ENCODE measurements around the gene DST. TPM values are rescaled to one million over a fixed set of nuclear protein-coding genes. Genes with fewer than 3 reads are reported as not detected.

DST gene
- total RNA-seq, 1 experiment from 2014 or later, result 370 TPM

DNA sequence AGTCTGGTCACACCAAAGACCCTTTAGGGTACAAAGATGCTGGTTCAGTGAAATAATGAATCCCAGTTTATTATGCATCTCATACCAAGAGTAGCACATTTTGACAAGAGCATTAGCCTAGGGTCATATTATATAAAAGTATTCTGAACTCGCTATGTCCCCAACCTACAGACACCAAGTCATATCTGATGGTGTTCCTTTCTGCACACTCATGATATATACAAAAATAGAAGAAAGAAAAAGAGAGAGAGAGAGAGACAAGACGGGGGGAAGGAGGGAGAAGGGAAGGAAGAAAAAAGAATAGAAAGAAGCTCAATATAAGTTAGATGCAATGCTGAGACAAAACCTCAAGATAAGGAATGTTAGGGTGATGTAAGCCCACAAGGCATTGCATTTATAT, 131.1 kb downstream of the DST start:
- Mint-ChIP-seq H3K27me3 (ENCODE audit: insufficient read depth, unreplicated experiment) (no peaks in the 10 kb centered on the region), H3K4me3 (ENCODE audit: unreplicated experiment) (no peak overlapping the region), H3K36me3 (ENCODE audit: insufficient read depth, unreplicated experiment) (peaks cover 96% of the 10 kb centered on the region), H3K27ac (ENCODE audit: low read depth, unreplicated experiment) (no peak overlapping the region), H3K4me1 (ENCODE audit: insufficient read depth, unreplicated experiment) (peaks cover 6% of the 10 kb centered on the region), H3K9me3 (ENCODE audit: unreplicated experiment) (no peaks in the 10 kb centered on the region)
- intact Hi-C loops (cut with micrococcal nuclease), result no loop called here
- BruUV-seq (replicated peaks), result no TSS peak
- POLR2A ChIA-PET, result interaction anchor here (0.6 to 1.4 kb wide), 3 partner anchors 20 to 49 kb away, joined by 3 to 4 read pairs (median 3); no protein-coding TSS in a partner anchor
- CTCF ChIA-PET, result interaction anchor here (1.0 kb wide), 2 partner anchors 22 to 147 kb away, joined by 3 read pairs; no protein-coding TSS in a partner anchor
- TF ChIP-seq, protein P1, sequence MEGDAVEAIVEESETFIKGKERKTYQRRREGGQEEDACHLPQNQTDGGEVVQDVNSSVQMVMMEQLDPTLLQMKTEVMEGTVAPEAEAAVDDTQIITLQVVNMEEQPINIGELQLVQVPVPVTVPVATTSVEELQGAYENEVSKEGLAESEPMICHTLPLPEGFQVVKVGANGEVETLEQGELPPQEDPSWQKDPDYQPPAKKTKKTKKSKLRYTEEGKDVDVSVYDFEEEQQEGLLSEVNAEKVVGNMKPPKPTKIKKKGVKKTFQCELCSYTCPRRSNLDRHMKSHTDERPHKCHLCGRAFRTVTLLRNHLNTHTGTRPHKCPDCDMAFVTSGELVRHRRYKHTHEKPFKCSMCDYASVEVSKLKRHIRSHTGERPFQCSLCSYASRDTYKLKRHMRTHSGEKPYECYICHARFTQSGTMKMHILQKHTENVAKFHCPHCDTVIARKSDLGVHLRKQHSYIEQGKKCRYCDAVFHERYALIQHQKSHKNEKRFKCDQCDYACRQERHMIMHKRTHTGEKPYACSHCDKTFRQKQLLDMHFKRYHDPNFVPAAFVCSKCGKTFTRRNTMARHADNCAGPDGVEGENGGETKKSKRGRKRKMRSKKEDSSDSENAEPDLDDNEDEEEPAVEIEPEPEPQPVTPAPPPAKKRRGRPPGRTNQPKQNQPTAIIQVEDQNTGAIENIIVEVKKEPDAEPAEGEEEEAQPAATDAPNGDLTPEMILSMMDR (IDR thresholded peaks at IDR 0.05; ENCODE audit: unreplicated experiment), result no peak
- DNase-seq (ENCODE audit: unreplicated experiment), result no peak

DNA sequence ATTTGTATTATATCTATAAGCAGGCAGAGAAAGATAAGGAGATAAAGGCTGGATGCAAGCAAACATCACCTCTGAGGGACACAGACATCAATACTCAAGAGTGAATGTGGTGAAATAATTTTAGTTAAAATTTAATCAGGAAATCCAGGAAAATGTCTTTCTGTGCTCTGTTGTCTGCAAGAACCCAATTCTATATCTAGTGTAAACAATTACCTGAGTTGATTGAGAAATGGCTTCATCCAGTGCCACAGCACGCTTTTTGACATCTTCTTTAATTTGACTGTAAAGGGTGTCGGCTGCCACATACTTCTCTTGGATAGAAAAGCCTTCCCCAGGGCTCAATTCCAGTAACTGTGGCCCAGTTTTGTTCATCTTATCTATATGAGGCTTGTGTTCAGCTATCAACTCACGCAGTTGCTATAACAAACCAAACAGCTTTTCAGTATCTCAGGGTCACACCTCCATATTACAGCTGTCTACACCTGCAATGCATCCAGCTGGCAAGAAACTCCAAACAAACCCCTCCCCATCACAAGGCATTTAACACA, 131.6 kb downstream of the DST start:
- H3K9me3 Mint-ChIP-seq (ENCODE audit: unreplicated experiment), result no peaks in the 10 kb centered on the region
- intact Hi-C loops (cut with micrococcal nuclease), result no loop called here
- POLR2A ChIA-PET, result interaction anchor here (1.0 to 1.4 kb wide), 2 partner anchors 20 to 22 kb away, joined by 3 to 4 read pairs; no protein-coding TSS in a partner anchor
- CTCF ChIA-PET, result interaction anchor here (1.0 kb wide), 1 partner anchor 146 kb away, joined by 3 read pairs; no protein-coding TSS in a partner anchor
- peaks cover 96% of the 10 kb centered on the region for H3K36me3 Mint-ChIP-seq (ENCODE audit: insufficient read depth, unreplicated experiment)
- no peaks in the 10 kb centered on the region for H3K27me3 Mint-ChIP-seq (ENCODE audit: insufficient read depth, unreplicated experiment)
- peaks cover 6% of the 10 kb centered on the region for H3K4me1 Mint-ChIP-seq (ENCODE audit: insufficient read depth, unreplicated experiment)
- TF ChIP-seq, protein P1 (IDR thresholded peaks at IDR 0.05; ENCODE audit: unreplicated experiment), result no peak
- no TSS peak for BruUV-seq (replicated peaks)
- DNase-seq (ENCODE audit: unreplicated experiment), result no peak
- no peak overlapping the region for H3K27ac Mint-ChIP-seq (ENCODE audit: low read depth, unreplicated experiment)
- H3K4me3 Mint-ChIP-seq (ENCODE audit: unreplicated experiment), result no peak overlapping the region

DNA sequence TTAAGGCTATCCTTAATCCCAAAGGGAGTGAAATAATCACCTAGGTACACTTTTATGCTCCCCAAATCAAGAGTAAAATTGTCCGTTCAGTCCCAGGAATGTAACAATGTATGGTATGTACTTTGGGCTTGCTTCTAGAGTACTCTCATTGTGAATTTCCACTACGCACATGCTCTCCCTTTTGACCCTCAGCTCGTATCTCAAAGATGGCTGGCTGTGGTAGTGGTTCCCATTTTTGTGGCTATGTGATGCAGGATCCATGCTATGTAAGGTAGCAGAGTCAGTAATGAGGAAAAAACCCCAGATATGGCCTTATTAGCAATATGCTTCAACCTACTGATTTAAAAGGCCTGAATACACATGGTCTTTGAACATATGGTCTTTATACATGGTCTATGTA, 133.7 kb downstream of the DST start:
- H3K36me3 Mint-ChIP-seq (ENCODE audit: insufficient read depth, unreplicated experiment), result peaks cover 95% of the 10 kb centered on the region
- H3K4me3 Mint-ChIP-seq (ENCODE audit: unreplicated experiment), result no peak overlapping the region
- H3K4me1 Mint-ChIP-seq (ENCODE audit: insufficient read depth, unreplicated experiment), result no peaks in the 10 kb centered on the region
- intact Hi-C loops (cut with micrococcal nuclease), result no loop called here
- H3K27ac Mint-ChIP-seq (ENCODE audit: low read depth, unreplicated experiment), result no peak overlapping the region
- POLR2A ChIA-PET, result interaction anchor here (1.0 kb wide), 1 partner anchor 23 kb away, joined by 4 read pairs; no protein-coding TSS in a partner anchor
- H3K27me3 Mint-ChIP-seq (ENCODE audit: insufficient read depth, unreplicated experiment), result no peaks in the 10 kb centered on the region
- BruUV-seq (replicated peaks), result no TSS peak
- CTCF ChIA-PET, result interaction anchor here (0.9 to 1.7 kb wide), 2 partner anchors 33 to 36 kb away, joined by 3 to 5 read pairs; no protein-coding TSS in a partner anchor
- H3K9me3 Mint-ChIP-seq (ENCODE audit: unreplicated experiment), result no peaks in the 10 kb centered on the region
- no peak for DNase-seq (ENCODE audit: unreplicated experiment)
- TF ChIP-seq, protein P1 (IDR thresholded peaks at IDR 0.05; ENCODE audit: unreplicated experiment), result no peak

DNA sequence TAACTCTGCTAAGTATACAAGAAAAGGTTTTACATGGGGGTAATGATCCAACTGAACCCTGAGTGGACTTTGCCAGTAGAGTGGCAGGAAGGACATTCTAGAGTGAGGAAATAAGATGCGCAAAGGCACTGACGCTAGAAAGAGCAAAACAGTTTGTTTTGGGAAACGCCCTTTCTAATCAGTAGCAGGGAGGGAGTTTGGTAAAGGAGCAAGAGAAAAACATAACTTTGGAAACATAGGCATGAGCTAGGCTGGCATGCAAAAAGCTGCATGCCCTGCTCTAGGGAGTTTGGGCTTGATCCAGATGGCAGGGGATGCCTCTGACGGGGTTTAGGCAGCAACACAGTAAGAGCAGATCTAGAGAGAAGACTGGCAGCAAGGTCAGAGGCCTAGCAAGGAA, 135.2 kb downstream of the DST start:
- DNase-seq (ENCODE audit: unreplicated experiment), result no peak
- ChIA-PET POLR2A (no interaction called here), CTCF (interaction anchor here (1.7 kb wide), 1 partner anchor 35 kb away, joined by 5 read pairs; no protein-coding TSS in a partner anchor)
- BruUV-seq (replicated peaks), result no TSS peak
- no peak overlapping the region for H3K4me3 Mint-ChIP-seq (ENCODE audit: unreplicated experiment)
- peaks cover 95% of the 10 kb centered on the region for H3K36me3 Mint-ChIP-seq (ENCODE audit: insufficient read depth, unreplicated experiment)
- no peak overlapping the region for H3K27ac Mint-ChIP-seq (ENCODE audit: low read depth, unreplicated experiment)
- no peaks in the 10 kb centered on the region for H3K9me3 Mint-ChIP-seq (ENCODE audit: unreplicated experiment)
- TF ChIP-seq, protein P1 (IDR thresholded peaks at IDR 0.05; ENCODE audit: unreplicated experiment), result no peak
- intact Hi-C loops (cut with micrococcal nuclease), result no loop called here
- H3K27me3 Mint-ChIP-seq (ENCODE audit: insufficient read depth, unreplicated experiment), result no peaks in the 10 kb centered on the region
- H3K4me1 Mint-ChIP-seq (ENCODE audit: insufficient read depth, unreplicated experiment), result no peaks in the 10 kb centered on the region

Data from MCF 10A (cell line).